DOHH2 (cell line): ENCODE results near the gene PPY.

Experiments used
- CTCF ChIP-seq: fragments of 200-600 bp; sonication (generic); IDR thresholded peaks from one replicate; pipeline ENCODE4 v1.5.1; 2014; ENCODE audit warnings: antibody characterized with exemption, mild to moderate bottlenecking, low read depth, low read length; ENCODE audit not compliant: poor library complexity, severe bottlenecking
- EZH2phosphoT487 ChIP-seq: fragments of 200-600 bp; sonication (generic); IDR thresholded peaks from 2 replicates; pipeline ENCODE4 v1.6.1; 2017; ENCODE audit warnings: borderline replicate concordance, mild to moderate bottlenecking, antibody characterized with exemption, low read length, moderate library complexity, mixed read lengths

- TF ChIP-seq CTCF = no peak
- no peak for TF ChIP-seq EZH2phosphoT487
Measured at GRCh38 chr17:43931062-43931571, 11.2 kb downstream of the PPY start.
